ENCODE measurements around the gene PCSK2.

PCSK2 gene

GRCh38 chr20:17287503-17287902 is 60.7 kb downstream of the PCSK2 start:
- peak; percentile 48 for TF ChIP-seq CTCF (IDR thresholded peaks at IDR 0.05; ENCODE audit: low read depth, low read length, missing control alignments)
- no peak overlapping the region for H3K4me3 ChIP-seq (replicated peaks; ENCODE audit: low read depth, low read length)
- no peak for DNase-seq (ENCODE audit: extremely low read depth, low read depth)

GRCh38 chr20:17287998-17288397 is 61.2 kb downstream of the PCSK2 start:
- H3K4me3 ChIP-seq (replicated peaks; ENCODE audit: low read depth, low read length), result no peak overlapping the region
- DNase-seq (ENCODE audit: extremely low read depth, low read depth), result no peak
- no peak for TF ChIP-seq CTCF (IDR thresholded peaks at IDR 0.05; ENCODE audit: low read depth, low read length, missing control alignments)

- no peak for DNase-seq (ENCODE audit: extremely low read depth, low read depth)
- H3K4me3 ChIP-seq (replicated peaks; ENCODE audit: low read depth, low read length), result no peak overlapping the region
- no peak for TF ChIP-seq CTCF (IDR thresholded peaks at IDR 0.05; ENCODE audit: low read depth, low read length, missing control alignments)
Observed at GRCh38 chr20:17295151-17295726, 68.4 kb downstream of the PCSK2 start.

- no peak for TF ChIP-seq CTCF (IDR thresholded peaks at IDR 0.05; ENCODE audit: low read depth, low read length, missing control alignments)
- no peak overlapping the region for H3K4me3 ChIP-seq (replicated peaks; ENCODE audit: low read depth, low read length)
- no peak for DNase-seq (ENCODE audit: extremely low read depth, low read depth)
Observed at GRCh38 chr20:17295991-17296390, 69.2 kb downstream of the PCSK2 start.

GRCh38 chr20:17298171-17298570 is 71.3 kb downstream of the PCSK2 start:
- no peak for DNase-seq (ENCODE audit: extremely low read depth, low read depth)
- no peak for TF ChIP-seq CTCF (IDR thresholded peaks at IDR 0.05; ENCODE audit: low read depth, low read length, missing control alignments)
- no peak overlapping the region for H3K4me3 ChIP-seq (replicated peaks; ENCODE audit: low read depth, low read length)

- DNase-seq (ENCODE audit: extremely low read depth, low read depth), result no peak
- TF ChIP-seq CTCF (IDR thresholded peaks at IDR 0.05; ENCODE audit: low read depth, low read length, missing control alignments), result no peak
- no peak overlapping the region for H3K4me3 ChIP-seq (replicated peaks; ENCODE audit: low read depth, low read length)
Observed at GRCh38 chr20:17298751-17299150, 71.9 kb downstream of the PCSK2 start.

- DNase-seq (ENCODE audit: extremely low read depth, low read depth), result no peak
- TF ChIP-seq CTCF (IDR thresholded peaks at IDR 0.05; ENCODE audit: low read depth, low read length, missing control alignments), result no peak
- H3K4me3 ChIP-seq (replicated peaks; ENCODE audit: low read depth, low read length), result no peak overlapping the region
Observed at GRCh38 chr20:17300113-17300512, 73.3 kb downstream of the PCSK2 start.

Measured in HFF-Myc (cell line).